AG08396 (cell line): ENCODE measurements around the gene AFF1.

Source experiments
- DNase-seq: peaks from one replicate; pipeline ENCODE4 v3.0.0; 2012; ENCODE audit warnings: low spot score, mixed read lengths

Gene AFF1

DNA sequence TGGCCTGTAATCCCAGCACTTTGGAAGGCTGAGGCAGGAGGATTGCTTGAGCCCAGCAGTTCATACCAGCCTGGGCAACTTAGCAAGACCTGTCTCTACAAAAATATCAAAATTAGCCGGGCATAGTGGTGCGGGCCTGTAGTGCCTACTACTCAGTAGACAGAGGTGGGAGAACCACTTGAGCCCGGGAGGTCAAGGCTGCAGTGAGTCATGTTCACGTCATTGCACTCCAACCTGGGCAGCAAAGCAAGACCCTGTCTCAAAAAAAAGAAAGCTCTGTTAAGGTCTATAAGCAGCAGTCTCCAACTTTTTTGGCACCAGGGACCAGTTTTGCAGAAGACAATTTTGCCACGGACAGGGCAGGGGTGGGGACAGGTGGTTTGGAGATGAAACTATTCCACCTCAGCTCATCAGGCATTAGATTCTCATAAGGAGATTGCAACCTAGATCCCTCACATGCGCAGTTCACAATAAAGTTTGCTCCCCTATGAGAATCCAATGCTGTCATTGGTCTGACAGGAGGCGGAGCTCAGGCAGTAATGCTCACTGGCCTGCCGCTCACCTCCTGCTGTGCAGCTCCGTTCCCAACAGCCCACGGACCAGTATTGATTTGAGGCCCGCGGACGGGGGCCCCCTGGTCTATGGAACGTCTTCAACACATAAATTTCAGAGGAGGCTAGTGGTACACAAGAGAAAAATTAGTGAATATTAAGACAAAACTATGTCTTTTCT, 217.7 kb downstream of the AFF1 start:
- DNase-seq = no peak

DNA sequence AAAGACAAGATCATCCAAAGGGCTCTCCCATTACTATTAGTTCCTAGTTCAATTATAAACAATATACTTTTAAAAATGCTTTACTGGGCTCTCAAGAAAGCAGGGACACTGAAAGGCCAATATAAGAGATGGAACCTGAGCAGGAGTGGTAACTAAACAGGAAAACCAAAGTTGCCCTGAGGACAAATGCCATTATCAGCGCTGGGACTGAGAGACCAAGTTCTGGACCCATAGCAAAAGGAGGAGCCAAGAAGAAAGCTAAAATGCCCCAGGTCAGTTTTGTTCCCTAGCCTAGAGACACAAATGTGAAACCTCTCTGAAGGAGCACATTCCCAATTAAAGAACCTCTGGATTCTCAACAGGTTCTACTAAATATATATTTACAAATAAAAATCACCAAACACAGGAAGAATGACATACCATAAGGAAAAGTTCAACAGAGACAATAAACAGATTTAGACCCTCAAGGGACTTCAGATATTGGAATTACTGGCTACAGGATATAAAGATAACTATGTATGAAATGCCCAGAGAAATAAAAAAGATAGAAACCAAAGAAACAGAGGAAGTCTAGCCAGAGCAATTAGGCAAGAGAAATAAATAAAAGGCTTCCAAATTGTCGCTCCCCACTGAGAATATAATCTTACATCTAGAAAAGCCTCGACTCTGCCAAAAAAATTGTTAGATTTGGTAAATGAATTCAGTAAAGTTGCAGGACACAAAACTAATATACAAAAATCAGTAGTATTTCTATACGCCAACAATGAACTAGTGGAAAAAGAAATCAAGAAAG, 218.5 kb downstream of the AFF1 start:
- DNase-seq = no peak

DNA sequence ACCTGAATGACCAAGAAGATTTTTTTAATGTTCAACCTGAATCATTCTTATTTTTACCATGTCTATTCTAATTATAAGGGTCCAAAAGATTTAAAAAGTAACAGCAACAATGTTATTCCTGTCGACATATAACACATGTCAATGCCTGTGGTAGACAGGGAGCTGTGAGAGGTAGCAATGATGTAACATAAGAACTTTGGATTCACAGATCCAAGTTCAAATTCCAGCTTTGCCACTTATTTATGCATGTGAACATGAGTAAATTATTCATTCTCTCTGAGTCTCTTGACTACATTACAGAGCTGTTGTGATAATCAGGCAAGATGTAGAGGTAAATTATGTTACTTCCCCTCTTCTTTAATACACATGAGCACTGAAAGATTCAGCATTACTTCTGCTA, 231.1 kb downstream of the AFF1 start:
- DNase-seq = no peak

DNA sequence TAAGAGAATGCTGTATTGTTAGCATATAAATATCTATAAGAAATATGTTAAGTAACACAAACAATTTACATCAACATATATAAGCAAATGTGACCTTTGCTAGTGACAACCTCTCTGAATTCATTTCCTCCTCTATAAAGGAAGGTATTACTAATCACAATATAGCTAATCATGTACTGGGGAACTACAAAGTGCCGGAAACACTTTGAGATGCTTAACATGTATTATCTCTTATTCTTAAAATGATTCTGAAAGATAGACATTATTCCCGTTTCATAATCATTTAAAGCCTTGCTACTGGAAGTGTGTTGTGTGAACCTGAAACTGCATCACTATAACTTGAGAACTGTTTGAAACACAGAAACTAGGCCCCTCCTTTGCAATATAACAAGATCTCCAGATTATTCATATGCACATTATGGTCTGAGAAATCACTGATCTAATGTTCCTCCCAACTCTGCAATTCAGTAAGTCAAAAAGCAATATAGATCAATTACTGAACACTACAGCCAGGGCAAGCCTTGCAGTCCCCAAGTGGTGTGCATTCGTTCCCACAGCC, 231.6 kb downstream of the AFF1 start:
- DNase-seq = no peak

DNA sequence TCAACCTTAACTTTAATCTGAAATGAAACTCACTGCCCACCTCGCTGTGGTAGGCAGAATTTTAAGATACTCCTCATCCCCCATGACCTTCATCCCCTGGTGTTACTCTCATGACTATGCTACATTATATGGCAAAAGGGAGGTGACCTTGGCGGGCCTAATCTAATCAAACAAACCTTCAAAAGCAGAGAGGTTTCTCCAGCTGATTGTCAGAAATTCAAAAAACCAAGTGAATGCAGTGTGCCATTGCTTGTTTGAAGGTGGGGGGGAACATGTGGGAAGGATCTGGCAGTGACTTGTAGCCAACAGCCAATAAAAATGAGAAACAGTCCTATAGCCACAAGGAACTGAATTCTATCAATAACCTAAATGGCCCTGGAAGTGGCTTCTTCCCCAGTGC, 237.1 kb downstream of the AFF1 start:
- DNase-seq = no peak

DNA sequence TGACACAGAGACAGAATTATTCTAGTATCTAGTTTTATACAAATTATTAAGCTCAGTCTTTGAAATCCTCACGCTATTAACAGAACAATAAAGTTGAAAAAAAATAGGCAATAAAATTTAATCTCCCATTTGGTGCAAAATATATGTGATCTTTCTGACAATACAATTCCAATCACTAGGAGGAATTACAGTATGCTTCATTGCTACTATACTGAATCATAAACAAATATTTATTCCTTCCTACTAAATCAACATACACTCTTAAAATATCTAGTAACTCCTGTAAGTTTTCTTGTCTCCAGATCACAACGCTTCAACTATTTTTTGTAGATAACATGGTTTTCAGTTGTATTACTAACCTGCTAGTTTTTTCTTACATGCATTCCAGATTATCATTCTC, 239.9 kb downstream of the AFF1 start:
- DNase-seq = no peak

DNA sequence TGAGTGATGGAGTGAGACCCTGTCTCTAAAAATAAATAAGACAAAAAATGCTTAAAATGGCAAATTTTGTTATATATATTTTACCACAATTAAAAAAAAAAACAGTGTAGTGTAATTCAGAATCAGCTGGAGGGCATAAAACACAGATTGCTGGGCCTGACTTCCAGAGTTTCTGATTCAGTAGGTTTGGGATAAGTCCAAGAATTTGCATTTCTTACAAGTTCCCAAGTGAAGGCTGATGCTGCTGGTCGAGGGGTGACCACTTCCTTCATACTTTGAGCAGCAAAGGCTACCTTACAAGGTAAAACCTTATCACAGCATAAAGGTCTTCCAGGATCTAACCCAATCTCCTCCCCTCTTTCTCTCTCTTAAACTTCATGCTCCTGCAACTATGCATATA, 244.9 kb downstream of the AFF1 start:
- no peak for DNase-seq

DNA sequence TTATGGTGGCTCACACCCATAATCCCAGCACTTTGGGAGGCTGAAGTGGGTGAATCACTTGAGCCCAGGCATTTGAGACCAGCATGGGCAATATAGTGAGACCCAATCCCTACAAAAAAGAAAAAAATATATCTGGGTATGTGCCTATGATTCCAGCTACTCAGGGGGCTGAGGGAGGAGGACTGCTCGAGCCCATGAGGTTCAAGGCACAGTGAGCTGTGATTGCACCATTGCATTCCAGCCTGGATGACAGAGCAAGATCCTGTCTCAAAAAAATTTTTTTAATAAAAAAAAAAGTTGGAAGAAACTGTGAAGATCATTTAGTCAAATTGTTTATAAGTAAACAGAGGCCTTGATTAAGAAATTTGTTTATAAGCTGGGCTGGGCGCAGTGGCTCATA, 246.0 kb downstream of the AFF1 start:
- DNase-seq = no peak

DNA sequence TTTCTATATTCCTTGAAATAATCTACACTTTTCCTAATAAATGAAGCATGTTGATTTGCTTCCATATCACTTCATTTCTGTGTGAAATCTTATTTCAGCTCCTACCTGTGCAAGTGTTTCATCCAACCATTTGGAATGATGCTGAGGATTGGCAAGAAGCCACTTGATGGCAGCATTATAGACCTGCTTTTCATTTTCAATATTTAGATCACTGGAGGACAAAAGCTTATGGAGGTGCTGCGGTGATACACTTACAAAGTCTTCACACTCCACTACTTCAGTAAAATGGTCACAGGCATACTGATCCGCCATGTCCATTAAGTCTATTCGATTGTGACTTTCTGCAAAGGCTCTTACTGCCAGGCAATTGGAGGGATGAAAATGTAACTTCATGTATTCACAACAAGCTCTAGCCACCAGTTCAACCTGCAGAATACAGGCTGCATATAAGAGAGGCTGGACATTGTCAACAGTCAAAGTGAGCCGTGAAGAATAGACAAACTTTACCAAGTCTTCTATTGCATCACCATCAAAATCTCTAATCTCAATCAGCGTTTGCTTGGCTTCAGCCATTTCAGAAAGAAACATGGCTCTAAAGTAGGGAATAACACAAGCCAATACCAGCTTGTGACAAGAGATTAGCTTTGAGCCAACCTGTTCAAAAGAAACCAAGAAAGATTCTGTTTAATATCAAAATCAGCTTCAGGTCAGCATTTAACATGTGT, 250.5 kb downstream of the AFF1 start:
- no peak for DNase-seq

DNA sequence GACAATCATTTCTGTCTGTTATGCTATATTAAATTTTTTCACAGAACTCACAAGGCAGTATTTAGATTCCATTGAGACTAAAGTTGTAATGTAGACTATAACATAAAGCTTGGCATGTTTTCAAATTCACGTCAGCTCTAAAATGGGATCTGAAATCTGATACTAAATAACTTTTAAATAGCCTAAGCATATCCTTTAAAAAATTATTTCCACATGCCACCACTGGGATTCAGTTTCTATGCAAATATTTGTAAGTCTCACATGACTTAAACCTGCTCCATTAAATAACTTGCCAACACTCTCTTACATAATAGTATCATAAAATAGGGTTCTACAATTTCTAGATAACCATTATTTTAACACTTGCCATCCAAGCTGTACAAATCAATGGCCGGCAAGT, 253.2 kb downstream of the AFF1 start:
- no peak for DNase-seq

DNA sequence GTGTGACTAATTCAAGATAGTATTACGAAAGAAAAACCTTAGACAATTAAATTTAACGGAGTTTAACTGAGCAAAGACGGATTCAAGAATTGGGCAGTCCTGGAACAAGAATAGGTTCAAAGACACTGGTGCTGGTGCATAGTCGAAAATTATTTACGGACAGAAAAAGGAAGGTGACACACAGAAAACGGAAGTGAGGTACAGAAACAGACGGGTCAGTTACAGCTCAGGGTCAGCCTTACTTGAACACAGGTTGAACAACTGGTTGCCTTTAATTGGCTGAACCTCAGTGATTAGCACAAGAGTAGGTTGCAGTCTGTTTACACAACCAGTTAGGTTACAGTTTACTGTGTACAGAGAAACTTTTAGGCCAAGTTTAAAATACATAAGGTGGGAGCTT, 254.1 kb downstream of the AFF1 start:
- no peak for DNase-seq
